GDM1 (cell line): ENCODE results near the gene ATP10A.

ENCODE experiments used
- DNase-seq: peaks from one replicate; lab custom pipeline; 2025; lab: John Stamatoyannopoulos, UW

The ATP10A gene

DNA sequence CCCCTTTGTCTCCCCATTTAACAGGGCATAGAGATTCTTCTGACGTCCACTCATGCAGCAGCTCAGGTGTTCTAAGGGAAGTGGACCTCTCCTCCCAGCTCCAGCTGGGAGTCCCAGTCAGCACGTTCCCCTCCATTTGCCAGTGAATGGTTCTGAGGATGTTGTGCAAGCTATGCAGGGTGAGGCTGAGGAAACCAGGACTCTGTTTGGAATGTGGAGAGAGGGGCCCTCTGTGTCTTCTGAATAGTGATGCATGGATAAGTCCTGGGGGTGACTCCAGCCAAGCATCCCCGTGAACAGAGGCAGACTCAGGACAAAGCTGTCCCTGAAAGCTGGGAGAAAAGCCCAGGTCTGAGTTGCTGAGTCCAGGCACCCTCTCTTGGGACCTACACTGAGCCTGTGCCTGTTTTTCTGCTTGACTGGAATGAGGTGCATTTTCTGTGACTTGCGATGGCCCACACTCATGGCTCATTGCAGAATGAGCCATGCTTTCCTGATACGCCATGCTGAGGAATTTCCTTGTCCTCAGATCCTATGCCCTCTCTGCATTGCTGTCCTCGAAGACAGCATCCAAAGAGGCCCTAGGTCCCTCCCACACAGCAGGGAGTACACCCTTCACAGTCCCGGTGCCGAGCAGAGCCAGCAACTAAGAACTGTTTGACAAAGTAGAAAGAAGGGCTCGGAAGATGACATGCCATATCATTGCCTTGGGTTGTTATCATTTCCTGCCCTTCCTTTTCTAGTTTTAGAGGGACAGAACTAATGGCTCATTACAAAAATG, 185.2 kb downstream of the ATP10A start:
- no peak for DNase-seq

DNA sequence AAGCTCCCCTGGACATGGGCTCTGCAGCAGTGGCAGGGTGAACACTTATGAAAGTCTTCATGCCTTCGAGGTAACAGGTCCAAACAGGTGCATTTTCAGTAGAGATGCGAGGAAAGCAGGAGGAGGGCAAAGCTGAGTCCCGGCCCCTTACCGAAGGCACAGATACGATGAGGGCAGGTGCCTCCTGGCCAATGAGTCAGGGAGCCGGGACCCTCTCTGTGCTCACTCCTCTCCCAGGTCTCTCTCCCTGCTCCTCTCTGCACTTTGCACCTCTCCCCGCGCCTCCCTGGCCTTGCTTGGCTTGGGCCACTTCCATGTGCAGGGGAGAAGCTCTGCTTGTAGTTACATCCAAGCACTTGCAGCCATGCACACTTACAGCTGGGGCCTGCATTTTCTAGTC, 187.1 kb downstream of the ATP10A start:
- no peak for DNase-seq

DNA sequence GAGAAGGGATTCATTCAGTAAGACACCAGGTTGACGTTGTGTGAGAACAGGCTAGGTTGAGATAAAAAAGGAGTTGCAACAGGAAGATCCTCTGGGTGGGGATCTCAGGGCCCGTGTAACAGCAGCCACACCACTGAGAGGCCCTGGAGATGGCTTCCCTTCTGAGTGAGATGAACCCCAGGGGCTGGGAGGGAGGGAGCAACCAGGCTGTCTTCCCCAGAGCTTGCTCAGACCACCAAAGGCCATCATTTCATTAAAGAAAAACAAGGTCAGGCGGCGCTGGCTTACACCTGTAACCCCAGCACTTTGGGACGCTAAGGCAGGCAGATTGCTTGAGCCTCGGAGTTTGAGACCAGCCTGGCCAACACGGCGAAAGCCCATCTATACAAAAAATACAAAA, 187.7 kb downstream of the ATP10A start:
- no peak for DNase-seq

DNA sequence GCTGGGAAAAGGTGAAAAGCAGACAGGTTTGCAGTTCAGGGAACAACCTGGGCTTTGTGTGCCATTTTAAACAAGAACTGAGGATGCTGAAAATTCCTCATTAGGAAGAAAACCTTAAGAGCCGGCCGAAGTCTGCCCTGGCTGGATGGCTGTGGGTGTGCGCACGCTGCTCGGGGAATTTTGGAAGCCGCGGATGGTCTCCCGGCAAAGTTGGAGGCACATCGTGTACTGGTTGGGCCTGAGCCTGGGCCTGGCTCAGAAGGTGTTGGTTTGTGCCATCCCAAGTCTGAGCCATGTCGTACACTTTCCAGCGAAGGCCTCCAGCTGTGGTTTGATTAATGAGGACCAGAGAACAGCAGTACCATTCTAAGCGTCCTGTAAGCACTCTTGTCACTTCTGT, 188.2 kb downstream of the ATP10A start:
- DNase-seq: no peak

DNA sequence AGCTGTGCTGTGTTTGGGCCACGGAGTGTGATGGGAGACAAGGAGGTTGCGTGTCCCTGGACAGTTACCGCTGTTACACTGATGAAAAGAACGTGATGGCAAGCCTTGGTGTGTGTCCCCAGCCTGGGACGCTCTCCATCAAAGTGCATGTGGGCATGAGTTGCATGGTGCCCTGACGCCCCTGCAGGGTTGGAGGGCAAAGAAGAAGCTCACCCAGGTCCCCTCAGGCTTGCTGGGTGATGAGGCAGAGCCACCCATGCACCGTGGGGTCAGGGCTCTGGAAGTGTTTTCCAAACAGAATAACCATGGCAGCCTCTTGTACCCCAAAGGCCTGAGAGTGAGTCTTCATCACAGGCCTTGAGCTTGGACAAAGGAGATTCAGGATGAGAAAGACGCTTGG, 189.2 kb downstream of the ATP10A start:
- no peak for DNase-seq

DNA sequence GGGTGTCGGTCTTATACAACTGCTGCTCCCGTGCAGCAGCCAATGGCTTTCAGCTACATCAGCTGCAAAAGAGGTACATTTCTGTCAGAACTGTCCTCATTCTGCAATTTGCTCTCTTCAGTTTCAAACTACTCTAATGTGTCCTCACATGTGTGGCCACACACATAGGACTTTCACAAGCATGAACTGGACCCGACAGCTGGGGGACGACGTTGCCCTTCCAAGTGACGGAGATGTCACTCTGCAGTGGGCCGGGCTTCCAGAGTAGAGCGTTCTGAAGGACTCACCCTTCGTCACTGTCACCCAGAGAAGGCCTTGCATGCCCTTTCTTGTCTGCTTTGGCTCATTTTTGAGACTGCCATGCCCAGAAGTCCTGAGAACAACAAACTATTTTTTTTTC, 189.8 kb downstream of the ATP10A start:
- DNase-seq: no peak

DNA sequence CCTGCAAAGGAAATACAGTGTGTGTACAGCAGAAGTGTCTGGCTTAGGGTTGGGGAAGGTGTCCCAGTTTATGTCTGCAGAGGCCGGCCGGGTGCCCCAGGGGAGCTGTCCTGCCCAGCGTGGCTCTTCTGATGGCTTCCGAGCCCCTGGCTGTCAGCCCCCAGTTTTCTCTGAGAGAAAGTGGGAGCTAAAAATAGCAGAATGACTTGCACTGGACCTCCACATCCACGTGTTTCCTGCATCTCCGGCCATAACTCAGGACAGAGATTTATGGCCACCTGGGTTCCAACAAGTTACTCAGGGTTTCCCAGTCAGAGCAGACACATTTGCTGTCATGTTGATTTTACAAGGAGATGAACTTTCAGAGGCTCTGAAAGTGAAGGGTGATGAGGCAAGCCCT, 192.0 kb downstream of the ATP10A start:
- no peak for DNase-seq

DNA sequence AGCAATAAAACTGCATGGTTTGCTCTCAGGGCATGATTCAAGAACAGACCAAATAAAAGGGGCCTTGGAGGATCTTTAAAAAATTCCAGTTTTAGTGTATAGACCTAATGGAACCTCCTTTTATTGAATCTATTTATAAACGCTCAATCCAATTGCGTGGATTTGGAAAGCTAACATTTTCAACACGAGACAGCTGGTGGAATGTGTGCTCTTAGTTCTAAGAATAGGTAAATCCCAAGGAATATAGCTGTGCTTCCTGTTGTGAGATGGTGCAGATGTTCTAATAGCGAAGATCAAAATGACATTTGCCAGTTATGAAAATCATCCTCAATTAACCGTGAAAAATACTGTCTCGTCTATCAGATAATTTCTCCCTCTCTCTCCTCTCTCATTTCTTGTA, 192.5 kb downstream of the ATP10A start:
- no peak for DNase-seq

DNA sequence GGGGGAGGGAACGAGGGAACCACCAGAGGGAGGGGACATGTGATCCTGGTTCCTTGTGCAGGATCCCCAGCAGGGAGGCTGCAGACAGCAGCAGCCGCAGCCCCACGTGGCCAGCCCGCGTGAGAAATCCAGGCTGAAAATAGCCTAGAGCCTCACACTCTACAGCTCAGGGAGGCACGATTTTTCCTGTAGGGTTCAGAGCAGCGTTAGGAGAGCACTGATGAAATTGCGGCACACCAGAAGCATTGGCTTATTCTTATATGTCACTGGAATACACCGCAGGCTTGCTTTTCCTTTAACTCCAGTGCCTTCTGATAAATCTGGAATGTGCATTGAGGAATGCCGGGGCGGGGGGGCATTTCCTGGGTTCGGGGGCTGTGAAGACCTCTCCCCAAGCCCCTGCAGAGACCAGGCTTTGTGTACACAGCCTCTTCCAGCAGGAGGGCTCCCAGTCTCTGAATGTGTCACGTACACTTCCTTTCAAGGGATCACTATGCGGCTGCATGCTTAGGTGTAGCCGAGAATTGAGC, 193.0 kb downstream of the ATP10A start:
- no peak for DNase-seq

DNA sequence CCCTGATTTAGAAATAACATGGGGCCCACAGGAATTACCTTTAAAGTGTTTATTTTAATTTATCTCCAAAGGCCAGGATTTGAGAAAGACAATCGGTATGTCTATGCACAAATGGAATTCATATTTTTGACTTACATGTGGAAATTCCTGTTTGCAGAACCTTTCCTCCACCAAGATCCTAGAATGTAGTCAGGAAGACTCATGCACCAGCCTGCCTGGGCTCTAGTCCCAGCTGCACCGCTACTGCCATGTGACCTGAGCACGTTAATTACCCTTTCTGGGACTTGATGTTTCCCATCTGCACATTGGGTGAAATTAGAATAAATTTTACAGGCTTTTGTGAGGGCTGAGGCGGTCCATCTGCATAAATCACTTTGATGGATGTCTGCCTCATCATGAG, 194.2 kb downstream of the ATP10A start:
- no peak for DNase-seq

DNA sequence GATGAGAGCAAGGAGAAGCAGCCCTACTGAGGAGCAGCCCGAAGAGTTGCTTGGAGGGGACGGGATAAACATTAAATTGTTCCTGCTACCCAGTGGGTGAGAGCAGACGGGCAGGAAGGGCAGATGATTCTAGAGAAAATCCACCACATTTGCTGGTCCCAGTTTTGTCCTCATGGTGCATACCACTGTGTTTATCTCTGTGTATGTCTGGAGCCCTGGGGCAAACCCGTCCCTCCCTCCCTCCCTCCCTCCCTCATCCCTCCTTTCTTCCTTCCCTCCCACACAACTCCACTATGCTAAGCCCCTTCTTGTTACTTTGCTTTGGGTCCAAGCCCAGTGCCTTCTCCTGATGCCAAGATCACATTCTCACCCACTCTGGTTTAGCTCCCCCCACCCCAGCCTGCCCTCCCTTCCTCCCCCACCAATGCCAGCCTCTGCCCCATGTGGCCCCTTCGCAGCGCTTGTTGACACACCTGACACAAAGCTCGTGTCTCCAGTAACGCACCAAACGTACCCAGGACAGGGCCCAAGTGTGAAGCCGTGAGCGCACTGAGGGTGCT, 194.8 kb downstream of the ATP10A start:
- no peak for DNase-seq

DNA sequence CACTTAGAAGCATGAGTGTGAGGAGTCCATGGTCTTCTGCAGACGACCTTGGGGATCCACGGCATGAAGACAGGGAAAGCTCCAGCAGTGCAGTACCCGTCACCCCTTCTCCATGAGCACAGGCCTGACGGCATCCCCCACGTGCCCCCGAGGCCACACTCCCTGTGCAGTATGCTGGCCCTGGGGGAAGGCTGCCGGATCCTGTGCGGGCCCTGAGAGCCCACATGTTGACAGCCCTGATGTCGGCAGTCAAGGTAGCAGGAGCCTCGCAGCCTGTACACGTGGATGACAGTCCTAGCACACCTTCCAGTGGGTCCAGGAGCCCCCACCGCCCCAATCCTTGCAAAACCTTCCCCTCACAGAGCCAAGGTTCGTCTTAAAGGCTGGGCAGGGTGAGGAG, 195.3 kb downstream of the ATP10A start:
- DNase-seq: no peak

DNA sequence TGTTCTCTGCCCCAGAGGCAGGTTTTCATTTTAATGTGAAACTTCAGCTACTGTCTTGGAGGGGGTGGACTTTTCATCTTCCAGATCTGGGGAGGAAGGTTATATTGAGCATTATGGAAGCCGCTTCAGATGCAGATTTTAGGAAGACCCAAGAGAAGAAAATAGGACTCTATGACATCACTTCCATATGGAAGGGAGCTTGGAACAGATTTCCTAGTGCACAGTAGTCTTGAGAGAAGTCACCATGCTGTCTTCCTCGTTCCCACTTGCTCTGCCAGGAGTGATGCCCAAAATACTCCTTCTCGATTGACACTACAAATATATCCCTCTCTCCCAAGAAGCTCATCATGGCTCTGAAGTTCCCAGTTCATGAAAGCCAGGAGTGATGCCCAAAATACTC, 197.2 kb downstream of the ATP10A start:
- DNase-seq: no peak

DNA sequence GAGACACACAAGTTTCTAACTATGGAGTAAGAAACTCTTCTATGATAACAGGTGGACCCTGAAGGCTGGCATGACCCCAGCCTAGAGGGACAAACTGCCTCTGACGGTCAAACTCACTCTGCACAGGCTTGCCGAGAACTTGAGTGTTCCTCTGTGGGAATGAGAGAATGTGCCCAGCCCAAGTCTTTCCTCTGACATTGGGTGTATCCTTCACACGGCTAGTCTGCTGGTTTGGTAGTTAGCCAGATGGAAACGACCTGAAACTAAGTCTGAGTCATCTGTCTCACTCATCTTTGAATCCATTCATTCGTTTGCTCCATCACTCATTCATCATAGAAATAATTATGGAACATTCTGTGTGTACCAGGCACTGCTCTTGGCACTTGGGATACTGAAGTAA, 198.4 kb downstream of the ATP10A start:
- DNase-seq: no peak

DNA sequence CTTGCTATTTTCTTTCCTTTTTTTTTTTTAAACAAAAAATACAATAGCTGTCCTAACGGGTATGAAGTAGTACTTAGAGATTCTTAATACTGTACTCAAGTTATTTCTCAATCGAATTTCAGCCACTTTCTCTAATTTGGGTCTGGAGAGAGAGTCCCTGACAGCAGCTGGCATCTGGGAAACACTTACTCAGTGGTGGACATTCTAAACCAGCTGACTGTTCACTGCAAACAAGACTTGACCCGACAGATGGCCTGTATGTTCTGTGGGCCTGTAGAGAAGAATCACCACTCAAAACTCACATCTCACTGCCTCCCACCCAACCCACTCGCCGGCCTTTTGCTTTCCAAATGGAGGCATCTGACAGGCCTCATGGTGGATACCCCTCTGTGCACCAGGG, 199.6 kb downstream of the ATP10A start:
- DNase-seq: no peak

DNA sequence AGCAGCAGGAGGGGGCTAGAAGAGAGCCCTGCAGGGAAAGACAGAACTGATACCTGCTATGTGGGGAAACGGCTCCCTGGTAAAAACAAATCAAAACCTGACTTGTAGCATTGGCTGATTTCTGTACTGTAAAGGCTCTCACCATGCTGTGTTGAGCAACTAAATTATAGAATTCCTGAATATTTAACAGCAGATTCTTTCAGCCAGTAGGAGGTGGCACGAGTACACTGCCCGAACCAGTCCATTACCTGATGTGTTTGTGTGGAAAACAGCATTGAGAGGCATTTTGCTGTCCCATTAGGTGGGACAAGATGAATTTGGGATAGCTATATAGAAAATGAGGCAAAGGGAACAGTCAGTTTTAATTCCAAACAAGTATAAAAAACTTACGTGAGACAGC, 201.2 kb downstream of the ATP10A start:
- no peak for DNase-seq

DNA sequence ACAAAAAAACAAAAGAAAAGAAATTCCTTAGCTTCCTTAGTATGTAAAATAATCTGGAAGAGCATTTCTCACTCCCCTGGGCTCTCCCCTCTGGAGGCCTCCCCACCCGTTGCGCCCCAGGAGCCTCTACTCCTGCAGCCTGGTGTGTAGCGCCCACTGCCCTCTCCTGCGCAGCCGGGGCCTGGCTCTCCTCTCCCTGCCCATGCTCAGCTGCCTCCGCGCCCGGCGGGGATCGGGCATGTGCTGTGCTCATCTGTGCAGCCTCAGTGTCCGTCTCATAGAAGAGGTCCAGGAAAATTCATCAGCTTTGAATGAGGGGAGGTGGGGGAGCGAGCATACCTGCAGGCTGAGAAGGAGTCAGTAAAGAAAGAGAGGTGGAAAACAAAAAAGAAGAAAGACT, 203.9 kb downstream of the ATP10A start:
- DNase-seq: no peak

DNA sequence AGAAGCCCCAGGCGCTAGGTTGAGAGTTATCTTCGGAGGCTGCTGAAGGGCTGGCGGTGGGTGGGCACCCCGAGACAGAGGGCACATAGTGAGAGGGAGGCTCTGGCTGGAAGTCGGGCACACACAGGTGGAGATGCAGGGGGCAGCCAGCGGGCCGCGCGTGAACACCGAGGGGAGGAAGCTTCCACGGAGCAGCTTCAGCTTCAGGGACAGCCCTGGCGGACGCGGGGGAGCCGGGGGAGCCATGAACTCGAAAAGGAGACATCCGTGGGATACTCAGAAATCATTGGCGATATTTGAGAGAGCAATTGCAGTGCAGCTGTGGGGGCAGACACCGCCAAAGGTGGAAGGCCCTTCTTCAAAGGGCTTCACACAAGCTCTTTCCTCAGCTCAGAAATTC, 204.6 kb downstream of the ATP10A start:
- DNase-seq: no peak

DNA sequence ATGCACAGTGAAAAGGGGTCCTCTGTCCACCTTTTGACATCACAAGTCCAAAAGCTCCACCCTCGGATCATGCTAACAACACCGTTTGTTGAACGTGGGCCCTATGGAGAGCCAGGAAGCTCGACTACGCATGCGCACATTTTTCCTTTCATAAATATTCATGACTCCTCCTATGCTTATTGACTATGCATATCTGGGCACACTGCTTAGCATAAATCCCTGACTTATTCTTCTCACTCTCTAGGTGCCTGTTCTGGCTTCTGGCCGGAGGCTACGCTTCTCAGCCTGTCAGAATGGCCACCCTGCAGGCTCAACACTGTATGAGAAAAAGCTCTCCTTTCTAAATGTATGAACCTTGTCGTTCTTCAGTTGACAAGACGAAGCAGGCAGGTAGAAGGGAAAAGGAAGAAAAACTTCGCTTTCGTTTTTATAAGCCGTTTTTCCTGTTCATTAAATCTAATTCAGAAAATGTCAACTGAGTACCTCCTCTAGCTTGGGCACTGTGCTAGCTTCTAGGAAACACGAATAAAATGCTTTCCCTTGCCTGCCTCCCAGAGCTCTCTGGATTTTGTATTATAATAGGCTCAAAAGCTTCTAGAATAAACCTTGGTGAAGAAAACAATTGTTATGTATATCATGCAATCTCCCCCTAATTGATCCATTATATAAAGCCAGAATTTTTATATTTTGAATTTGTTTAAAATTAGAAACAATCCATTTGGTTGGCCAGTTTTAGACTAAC, 207.7 kb downstream of the ATP10A start:
- no peak for DNase-seq

DNA sequence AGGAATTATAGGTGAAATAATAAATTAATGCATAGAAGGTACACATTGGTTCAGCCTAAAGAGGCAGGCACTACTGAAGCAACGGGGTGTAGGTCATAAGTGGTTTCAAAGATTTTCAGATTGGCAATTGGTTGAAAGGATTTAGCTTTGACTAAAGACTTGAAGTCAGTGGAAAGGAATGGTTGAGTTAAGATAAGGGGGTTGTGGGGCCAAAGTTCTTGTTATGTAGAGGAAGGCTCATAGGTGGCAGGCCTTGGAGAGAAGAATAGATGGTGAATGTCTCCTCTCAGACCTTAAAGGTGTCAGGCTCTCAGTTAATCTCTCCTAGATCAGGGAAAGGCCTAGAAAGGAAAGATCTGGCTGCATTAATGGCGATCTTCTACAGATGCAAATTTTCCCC, 209.8 kb downstream of the ATP10A start:
- no peak for DNase-seq

DNA sequence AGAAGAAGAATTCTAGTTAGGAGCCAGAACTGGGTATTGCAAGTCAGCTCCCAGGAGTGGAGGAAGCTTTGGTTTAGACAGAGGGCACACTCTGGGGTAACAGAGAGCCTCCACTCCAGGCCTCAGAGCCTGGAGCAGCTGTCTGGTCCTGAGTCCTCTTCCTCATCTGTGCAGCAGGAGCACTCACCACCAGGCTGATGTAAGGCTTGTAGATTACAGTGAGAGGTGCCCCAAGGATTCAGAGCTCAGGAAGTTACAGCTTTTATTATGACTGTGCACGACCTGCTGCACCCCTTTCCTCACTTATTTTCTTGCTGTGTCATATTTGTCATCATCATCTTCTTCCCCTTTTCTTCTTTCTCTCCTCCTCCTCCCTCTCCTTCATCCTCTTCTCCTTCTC, 210.4 kb downstream of the ATP10A start:
- DNase-seq: no peak

DNA sequence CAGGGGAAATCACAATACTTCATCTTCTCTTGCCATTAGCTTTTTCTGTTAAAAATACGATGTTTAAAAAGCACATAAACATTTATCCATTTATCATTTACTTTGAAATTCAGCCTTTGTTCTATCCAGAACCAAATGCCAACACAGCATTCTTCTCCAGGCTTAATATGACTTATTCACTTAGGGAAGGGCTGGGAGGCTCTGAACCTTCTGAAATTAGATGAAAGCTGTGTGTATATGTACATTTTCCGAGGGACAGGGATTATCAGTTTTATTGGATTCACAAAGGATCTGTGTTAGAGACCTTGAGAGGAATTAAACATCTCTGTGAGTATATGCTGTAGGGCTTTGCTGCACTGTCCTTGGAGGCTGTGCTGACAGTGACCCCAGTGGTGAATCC, 213.7 kb downstream of the ATP10A start:
- DNase-seq: no peak

DNA sequence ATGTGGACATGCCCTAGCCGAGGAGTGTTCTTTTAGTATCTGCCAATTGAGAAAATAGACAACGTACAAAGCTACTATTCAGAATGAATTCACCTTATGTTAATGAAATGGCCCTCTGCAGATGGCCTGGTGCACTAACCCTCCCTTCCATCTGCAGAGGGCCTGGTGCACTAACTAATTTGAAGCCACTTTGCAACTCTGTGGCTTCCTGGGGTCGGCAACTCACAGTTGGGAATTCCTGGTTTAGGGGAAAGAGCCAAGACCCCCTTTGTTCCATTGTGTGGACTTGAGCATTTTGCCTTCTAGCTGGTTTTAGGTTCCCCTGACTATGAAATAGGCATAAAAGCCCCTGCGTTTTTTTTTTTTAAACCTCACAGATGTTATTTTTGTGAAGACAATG, 220.0 kb downstream of the ATP10A start:
- no peak for DNase-seq
